IPS DF 6.9 (cell line): ENCODE measurements around the gene MPP3.
"Not testable (repeated sequence)": the region's sequence is repeated elsewhere in the genome, so short reads cannot be mapped to it uniquely, and the experiment has no call there.

Experiments used
- DNase-seq: peaks from one replicate; pipeline ENCODE4 v3.0.0-alpha.2; 2013; ENCODE audit warnings: low read depth, low spot score
- H3K27ac ChIP-seq: one replicate; pipeline ENCODE4 v1.5.1; 2013; ENCODE audit warnings: low read length, control low read depth
- H3K27me3 ChIP-seq: 2 replicates; pipeline ENCODE4 v1.6.1; 2013; ENCODE audit warnings: mild to moderate bottlenecking, low read length; ENCODE audit not compliant: control insufficient read depth, insufficient read depth
- H3K36me3 ChIP-seq: 2 replicates; pipeline ENCODE4 v1.6.1; 2013; ENCODE audit warnings: low read length; ENCODE audit not compliant: control insufficient read depth, insufficient read depth
- H3K4me1 ChIP-seq: 2 replicates; pipeline ENCODE4 v1.6.1; 2013; ENCODE audit warnings: low read length; ENCODE audit not compliant: control insufficient read depth, insufficient read depth
- H3K4me3 ChIP-seq: 2 replicates; pipeline ENCODE4 v1.5.1; 2013; ENCODE audit warnings: mild to moderate bottlenecking, low read length
- H3K9me3 ChIP-seq: 2 replicates; pipeline ENCODE4 v1.6.1; 2013; ENCODE audit warnings: low read length, inconsistent platforms; ENCODE audit not compliant: control insufficient read depth, insufficient read depth
- WGBS: extraction: QIAGEN DNeasy Blood & Tissue Kit; methylation state at CpG from one replicate; pipeline ENCODE4 v1.1.7; 2013; ENCODE audit warnings: mixed read lengths, missing lambda C conversion rate; ENCODE audit not compliant: insufficient read length, insufficient coverage; 5-methylcytosine and 5-hydroxymethylcytosine counted together

MPP3 gene

DNA sequence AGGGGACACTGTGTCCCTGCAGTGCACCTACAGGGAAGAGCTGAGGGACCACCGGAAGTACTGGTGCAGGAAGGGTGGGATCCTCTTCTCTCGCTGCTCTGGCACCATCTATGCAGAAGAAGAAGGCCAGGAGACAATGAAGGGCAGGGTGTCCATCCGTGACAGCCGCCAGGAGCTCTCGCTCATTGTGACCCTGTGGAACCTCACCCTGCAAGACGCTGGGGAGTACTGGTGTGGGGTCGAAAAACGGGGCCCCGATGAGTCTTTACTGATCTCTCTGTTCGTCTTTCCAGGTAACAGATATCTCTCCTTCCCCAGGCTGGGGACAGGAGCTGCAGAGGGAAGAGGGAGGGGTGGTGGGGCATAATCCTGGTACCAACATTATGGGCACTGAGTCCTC is 15.7 kb upstream of the MPP3 start:
- Histone ChIP-seq H3K4me3 (no peak overlapping the region), H3K9me3 (no peaks in the 10 kb centered on the region), H3K4me1 (peaks cover 4% of the 10 kb centered on the region; the same call in 1 of the 2 replicates), H3K27me3 (no peaks in the 10 kb centered on the region), H3K36me3 (no peaks in the 10 kb centered on the region), H3K27ac (no peak overlapping the region)
- DNase-seq = no peak
- no CpG with 5 or more reads among the region's 10 CpGs for WGBS

DNA sequence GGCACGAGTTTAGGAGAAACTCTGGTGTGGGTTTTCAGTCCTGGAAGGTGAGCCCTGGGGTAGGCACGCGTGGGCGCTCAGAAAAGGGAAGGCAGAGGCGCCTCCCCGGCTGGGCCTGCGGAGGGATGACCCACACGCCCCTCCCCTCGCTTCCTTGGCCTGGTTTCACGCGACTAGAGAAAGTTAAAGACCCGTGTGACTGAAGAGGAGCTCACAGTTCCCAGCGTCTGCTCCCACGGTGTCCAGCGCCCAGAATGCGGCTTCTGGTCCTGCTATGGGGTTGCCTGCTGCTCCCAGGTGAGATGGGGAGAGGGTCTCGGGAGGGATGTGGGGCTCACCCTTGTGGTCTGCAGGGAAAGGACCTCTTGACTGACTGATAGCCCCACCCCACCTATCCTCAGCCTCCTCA is 14.0 kb upstream of the MPP3 start, which contains the start of gene CD300LG:
Gene CD300LG (plus strand): TSS at position 214 of the 409 bp plus-strand sequence. CDS start 41 bp downstream, at position 255.
- WGBS = no CpG with 5 or more reads among the region's 17 CpGs
- no peak within 1 kb of the TSS for H3K4me3 ChIP-seq
- no peaks in the 10 kb centered on the region for H3K36me3 ChIP-seq
- no peaks in the 10 kb centered on the region for H3K9me3 ChIP-seq
- DNase-seq = no peak
- H3K4me1 ChIP-seq = peaks cover 4% of the 10 kb centered on the region; the same call in 1 of the 2 replicates
- H3K27ac ChIP-seq = no peak within 1 kb of the TSS
- no peaks in the 10 kb centered on the region for H3K27me3 ChIP-seq

DNA sequence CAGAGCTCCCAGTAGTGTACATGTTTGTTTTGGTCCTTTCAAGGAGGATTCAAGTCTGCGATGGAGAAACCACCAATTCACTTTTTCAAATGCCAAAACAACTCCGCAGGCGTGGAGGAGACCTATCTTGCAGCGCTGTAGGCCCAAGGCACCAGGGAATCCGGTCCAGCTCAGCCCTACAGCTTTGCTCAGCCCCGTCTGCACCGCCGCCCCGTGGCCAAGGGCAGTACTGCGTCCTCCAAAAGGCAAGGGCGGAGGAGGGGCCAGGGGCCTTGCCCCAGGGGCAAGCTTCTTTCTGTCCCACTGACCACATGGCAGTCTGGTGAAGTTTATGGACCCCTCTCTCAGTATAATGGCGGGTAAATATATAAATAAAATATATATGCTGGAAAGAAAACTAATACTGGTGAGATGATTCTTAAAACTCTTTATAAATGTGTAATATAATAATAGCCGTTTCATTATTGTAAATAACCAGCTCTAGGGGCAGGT is 13.3 kb upstream of the MPP3 start:
- no peak overlapping the region for H3K4me3 ChIP-seq
- H3K27ac ChIP-seq = no peak overlapping the region
- H3K4me1 ChIP-seq = peaks cover 4% of the 10 kb centered on the region; the same call in 1 of the 2 replicates
- no CpG with 5 or more reads among the region's 13 CpGs for WGBS
- no peaks in the 10 kb centered on the region for H3K9me3 ChIP-seq
- H3K27me3 ChIP-seq = no peaks in the 10 kb centered on the region
- peak; percentile 82 for DNase-seq
- H3K36me3 ChIP-seq = no peaks in the 10 kb centered on the region

DNA sequence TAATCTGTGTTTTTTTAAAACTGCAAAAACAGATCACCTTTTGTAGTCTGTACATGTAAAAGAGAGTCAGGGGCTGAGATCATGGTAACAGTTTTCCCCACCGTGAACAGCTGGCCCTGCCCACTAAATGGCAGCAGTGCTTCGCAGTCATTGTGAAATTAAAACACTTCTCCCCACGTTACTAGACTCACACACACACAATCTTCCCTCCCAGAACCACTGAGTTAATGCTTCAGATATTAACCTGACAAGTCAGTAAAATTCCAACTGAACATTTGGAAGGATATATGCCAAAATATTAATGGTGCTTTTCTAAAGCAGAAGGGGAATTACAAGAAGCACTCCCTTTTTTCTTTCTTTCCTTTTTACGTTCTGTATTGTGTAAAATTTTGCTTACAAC is 12.8 kb upstream of the MPP3 start:
- H3K27ac ChIP-seq = no peak overlapping the region

DNA sequence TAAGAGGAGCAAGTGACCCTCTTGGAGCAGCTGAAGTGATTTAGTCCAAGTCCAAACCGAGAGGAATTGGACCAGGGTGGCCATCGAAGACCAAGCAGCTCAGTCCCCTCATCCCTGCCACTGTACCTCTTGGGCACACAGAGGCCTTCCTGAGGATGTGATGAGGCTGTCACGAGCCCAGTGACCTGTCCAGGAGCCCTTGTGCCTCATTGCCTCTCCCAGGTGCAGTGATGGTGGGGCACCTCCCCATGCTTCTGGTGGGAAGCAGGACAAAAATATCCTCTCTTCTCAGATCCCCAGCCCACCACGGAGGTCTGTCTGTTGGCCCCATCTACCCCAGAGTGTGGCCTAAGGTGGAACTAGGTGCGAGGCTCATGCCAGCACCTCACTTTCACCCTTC is 11.3 kb upstream of the MPP3 start:
- DNase-seq = no peak
- H3K4me1 ChIP-seq = peaks cover 4% of the 10 kb centered on the region; the same call in 1 of the 2 replicates
- H3K9me3 ChIP-seq = no peaks in the 10 kb centered on the region
- no CpG with 5 or more reads among the region's 5 CpGs for WGBS
- H3K4me3 ChIP-seq = no peak overlapping the region
- H3K36me3 ChIP-seq = no peaks in the 10 kb centered on the region
- no peaks in the 10 kb centered on the region for H3K27me3 ChIP-seq
- H3K27ac ChIP-seq = no peak overlapping the region

More for the DNA sequence above, 12.8 kb upstream of the MPP3 start:
- Histone ChIP-seq H3K4me1 (peaks cover 4% of the 10 kb centered on the region; the same call in 1 of the 2 replicates), H3K27me3 (no peaks in the 10 kb centered on the region), H3K36me3 (no peaks in the 10 kb centered on the region), H3K9me3 (no peaks in the 10 kb centered on the region), H3K4me3 (no peak overlapping the region)
- DNase-seq = no peak
- WGBS = no CpG with 5 or more reads among the region's 4 CpGs

DNA sequence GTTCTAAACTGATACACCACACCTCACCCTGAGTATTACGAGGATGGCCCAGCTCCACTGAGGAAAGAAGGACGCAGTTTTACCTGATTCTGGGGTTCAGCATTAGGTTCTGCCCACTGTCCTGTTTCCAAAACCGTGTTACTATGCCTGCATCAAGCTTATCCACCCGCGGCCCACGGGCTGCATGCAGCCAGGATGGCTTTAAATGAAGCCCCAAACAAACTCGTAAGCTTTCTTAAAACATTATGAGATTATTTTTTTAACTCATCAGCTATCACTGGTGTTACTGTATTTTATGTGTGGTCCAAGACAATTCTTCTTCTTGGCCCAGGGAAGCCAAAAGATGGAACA is 10.0 kb upstream of the MPP3 start:
- H3K27me3 ChIP-seq = no peaks in the 10 kb centered on the region
- no peaks in the 10 kb centered on the region for H3K36me3 ChIP-seq
- no peak overlapping the region for H3K4me3 ChIP-seq
- H3K4me1 ChIP-seq = peaks cover 4% of the 10 kb centered on the region; the same call in 1 of the 2 replicates
- WGBS = no CpG with 5 or more reads among the region's 7 CpGs
- no peak for DNase-seq
- no peaks in the 10 kb centered on the region for H3K9me3 ChIP-seq
- no peak overlapping the region for H3K27ac ChIP-seq

DNA sequence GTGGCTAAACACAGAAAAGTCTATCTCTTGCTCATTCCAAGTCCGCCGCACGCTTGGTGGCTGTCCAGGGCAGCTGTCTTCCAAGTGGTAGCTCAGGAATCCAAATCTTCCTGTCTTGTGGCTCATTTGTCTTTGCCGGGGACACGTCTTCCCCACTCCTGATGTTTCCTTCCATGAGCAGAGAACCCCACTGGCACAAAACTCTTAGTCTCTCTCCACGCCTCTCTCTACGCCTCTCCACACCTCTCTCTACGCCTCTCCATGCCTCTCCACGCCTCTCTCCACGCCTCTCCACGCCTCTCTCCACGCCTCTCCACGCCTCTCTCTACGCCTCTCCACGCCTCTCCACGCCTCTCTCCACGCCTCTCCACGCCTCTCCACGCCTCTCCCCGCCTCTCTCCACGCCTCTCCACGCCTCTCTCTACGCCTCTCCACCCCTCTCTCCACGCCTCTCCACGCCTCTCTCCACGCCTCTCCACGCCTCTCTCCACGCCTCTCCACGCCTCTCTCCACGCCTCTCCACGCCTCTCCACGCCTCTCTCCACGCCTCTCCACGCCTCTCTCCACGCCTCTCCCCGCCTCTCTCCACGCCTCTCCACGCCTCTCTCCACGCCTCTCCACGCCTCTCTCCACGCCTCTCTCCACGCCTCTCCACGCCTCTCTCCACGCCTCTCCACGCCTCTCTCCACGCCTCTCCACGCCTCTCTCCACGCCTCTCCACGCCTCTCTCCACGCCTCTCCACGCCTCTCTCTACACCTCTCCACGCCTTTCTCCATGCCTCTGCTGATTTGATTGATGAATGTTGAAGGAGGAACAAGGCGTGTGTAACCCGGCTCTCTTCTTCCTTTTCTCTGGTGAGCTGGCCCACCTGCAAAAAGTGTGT is 9.4 kb upstream of the MPP3 start:
- DNase-seq, H3K9me3 ChIP-seq, H3K27me3 ChIP-seq, H3K27ac ChIP-seq, H3K4me1 ChIP-seq, H3K36me3 ChIP-seq, H3K4me3 ChIP-seq: not testable (repeated sequence)
- WGBS = 100% methylated on average over 6 of the region's 54 CpGs

DNA sequence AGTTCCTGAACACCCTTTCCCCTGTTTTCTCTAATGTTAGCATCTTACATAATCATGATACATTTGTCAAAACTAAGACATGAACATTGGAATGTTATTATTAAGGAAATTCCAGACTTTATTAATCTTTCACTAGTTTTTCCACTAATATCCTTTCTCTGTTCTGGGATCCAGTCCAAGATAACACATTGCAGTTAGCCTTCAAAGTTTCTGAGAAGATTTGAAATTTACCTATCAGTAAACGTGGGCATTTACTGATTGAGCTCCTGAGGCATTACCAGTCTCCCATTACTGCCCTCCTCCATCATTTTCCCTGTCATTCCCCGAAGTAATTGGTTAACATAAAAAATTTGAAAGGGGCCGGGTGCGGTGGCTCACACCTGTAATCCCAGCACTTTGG is 8.3 kb upstream of the MPP3 start:
- WGBS = no CpG with 5 or more reads among the region's 4 CpGs
- Histone ChIP-seq H3K27ac (no peak overlapping the region), H3K4me1 (no peaks in the 10 kb centered on the region), H3K36me3 (no peaks in the 10 kb centered on the region), H3K9me3 (no peaks in the 10 kb centered on the region), H3K27me3 (no peaks in the 10 kb centered on the region), H3K4me3 (no peak overlapping the region)
- DNase-seq = no peak

DNA sequence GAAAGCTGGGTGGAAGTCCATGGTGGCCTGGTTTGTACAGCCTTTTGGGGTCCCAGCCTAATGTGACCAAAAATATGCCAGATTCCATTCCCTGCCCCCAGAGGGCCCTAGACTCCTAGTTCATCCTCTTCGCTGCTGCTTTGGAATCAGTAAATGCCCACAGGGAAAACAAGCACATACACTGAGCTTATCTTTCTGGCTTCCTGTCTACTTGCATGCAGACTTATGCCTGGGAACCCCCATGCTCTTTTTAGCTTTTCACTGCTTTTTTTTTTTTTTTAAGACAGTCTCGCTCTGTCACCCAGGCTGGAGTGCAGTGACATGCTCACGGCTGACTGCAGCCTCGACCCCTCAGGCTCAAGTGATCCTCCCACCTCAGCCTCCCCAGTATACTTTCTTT is 7.9 kb upstream of the MPP3 start:
- H3K4me3 ChIP-seq = no peak overlapping the region
- H3K27ac ChIP-seq = no peak overlapping the region
- H3K36me3 ChIP-seq = no peaks in the 10 kb centered on the region
- no peaks in the 10 kb centered on the region for H3K4me1 ChIP-seq
- no peak for DNase-seq
- no peaks in the 10 kb centered on the region for H3K27me3 ChIP-seq
- H3K9me3 ChIP-seq = no peaks in the 10 kb centered on the region
- no CpG with 5 or more reads among the region's 4 CpGs for WGBS

DNA sequence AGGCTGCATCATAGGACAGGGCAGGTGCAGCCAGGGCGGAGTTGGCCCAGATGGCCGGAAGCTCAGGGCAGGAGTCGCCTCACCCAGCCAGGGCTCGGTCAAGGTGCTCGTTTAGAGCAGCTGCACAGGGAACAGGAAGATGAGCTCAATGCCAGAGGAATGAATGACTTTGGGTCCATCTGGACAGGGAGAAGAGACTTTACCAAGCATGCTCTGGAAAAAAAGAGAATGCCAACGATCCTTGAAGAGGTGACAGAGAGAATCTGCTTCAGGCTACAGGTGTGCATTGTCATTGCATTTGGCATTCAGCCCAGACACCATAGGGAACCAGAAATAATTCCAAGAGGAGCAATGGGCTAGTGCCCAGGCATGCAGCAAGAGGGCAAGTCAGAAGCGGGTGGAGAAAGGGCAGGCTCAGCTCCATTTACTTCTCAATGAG is 6.7 kb upstream of the MPP3 start:
- Histone ChIP-seq H3K9me3 (no peaks in the 10 kb centered on the region), H3K36me3 (no peaks in the 10 kb centered on the region), H3K4me3 (no peak overlapping the region), H3K27ac (no peak overlapping the region), H3K4me1 (no peaks in the 10 kb centered on the region), H3K27me3 (no peaks in the 10 kb centered on the region)
- DNase-seq = no peak
- no CpG with 5 or more reads among the region's 7 CpGs for WGBS
